Germinal center (tissue), 1 donor: ENCODE measurements around the gene UBAC1.
"Not testable (repeated sequence)": the region's sequence is repeated elsewhere in the genome, so short reads cannot be mapped to it uniquely, and the experiment has no call there.

Experiments
- DNase-seq: peaks from one replicate; pipeline ENCODE4 v3.0.0; 2012; ENCODE audit warnings: mixed read lengths, low spot score

UBAC1 gene

DNA sequence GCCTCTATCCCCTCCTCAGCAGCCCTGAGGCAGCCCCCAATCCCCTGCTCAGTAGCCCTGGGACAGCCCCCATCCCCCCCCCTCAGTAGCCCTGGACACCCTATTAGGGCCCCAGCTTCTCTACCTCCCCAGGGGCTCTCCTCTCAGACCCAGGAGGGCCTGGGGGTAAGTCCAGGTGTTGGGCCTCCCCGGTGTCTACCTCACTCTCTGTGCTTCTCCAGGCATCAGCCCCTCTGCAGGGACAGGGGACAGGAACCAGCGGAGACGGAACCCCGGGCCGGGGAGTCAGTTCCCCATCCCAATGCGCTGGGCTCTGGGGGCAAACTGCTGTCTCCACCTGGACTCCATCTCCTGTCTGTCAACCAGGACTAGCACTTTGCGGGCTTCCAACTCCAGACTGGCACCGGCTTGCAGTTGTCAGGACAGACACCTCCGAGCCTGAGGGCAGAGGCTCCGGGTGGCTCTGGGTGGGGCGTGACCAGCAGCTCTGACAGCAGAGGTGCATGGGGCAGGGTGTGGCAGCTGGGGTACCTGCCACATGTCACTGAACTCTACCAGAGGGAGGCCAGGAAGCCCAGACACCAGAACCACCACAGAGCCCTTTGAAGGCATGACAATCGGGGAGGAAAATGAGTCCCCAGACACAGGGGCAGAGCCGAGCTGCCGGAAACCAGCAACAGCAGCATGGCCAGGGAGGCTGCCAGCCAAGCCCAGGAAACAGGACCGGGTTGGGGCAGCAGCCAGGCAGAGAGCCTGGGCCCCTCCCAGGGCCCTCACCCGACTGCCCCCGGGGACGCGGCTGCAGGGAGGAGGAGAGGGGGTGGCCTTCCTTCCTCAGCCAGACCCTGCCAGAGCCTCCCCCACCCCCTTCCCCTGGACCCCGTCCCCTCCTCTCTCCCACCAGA, 17.7 kb upstream of the UBAC1 start:
- no peak for DNase-seq

DNA sequence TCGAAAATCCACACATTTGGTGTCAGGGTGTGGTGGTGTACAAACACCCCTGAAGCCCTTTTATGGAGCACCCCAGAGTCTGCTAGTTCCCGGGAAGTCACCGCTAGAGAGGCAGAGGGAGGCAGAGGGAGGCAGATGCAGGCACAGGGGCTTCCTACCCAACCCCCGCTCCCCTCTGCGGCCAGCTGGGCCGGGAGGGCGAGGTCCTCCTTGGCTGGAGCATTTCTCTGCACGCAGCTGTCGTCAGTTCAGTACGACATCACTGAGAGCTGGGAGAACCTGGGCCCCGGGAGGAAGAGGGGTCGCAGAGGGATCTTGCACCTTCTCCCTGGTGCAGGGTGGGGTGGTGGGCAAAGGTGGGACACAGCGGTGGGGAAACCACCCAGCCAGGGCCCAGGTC, 15.8 kb upstream of the UBAC1 start:
- no peak for DNase-seq

DNA sequence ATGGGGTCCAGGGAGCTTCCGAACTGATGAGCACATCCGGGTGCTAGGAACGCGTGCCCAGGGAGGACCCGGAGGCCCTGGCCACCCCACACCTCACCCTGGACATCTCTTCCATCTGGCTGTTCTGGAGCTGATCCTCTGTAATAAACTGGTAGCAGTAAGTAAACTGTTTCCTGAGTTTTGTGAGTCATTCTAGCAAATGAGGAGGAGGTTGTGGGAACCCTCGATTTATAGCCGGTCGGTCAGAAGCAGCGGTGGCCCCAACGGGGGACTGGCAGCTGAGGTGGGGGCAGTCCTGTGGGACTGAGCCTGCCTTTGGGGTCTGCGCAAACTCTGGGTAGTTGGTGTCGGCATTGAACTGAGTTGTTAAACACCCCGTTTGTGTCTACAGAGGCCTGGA, 15.4 kb upstream of the UBAC1 start:
- no peak for DNase-seq

DNA sequence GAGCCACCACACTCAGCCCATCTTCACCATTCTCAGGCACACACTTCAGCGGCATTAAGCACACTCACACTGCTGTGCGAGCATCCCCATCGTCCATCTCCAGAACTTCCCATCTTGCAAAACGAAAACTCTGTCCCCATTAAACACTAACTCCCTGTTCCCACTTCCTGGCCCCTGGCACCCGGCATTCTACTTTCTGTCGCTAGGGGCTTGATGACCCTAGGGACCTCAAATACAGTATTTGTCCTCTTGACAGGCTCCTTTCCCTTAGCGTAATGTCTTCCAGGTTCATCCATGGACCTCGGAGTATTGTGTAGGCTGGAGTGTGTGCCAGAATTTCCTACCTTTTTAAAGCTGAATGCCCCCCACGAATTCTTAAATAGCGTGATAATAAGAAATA, 14.7 kb upstream of the UBAC1 start:
- DNase-seq = no peak

DNA sequence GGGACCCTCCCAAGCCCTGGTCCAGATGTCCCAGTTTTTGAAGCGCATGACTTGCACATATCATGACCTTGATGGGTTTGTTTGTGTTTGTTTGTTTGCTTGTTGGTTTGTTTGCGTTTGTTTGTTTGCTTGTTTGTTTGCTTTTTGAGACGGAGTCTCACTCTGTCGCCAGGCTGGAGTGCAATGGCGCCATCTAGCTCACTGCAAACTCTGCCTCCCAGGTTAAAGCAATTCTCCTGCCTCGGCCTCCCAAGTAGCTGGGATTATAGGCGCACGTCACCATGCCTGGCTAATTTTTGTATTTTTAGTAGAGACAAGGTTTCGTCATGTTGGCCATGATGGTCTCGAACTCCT, 13.0 kb upstream of the UBAC1 start:
- no peak for DNase-seq

DNA sequence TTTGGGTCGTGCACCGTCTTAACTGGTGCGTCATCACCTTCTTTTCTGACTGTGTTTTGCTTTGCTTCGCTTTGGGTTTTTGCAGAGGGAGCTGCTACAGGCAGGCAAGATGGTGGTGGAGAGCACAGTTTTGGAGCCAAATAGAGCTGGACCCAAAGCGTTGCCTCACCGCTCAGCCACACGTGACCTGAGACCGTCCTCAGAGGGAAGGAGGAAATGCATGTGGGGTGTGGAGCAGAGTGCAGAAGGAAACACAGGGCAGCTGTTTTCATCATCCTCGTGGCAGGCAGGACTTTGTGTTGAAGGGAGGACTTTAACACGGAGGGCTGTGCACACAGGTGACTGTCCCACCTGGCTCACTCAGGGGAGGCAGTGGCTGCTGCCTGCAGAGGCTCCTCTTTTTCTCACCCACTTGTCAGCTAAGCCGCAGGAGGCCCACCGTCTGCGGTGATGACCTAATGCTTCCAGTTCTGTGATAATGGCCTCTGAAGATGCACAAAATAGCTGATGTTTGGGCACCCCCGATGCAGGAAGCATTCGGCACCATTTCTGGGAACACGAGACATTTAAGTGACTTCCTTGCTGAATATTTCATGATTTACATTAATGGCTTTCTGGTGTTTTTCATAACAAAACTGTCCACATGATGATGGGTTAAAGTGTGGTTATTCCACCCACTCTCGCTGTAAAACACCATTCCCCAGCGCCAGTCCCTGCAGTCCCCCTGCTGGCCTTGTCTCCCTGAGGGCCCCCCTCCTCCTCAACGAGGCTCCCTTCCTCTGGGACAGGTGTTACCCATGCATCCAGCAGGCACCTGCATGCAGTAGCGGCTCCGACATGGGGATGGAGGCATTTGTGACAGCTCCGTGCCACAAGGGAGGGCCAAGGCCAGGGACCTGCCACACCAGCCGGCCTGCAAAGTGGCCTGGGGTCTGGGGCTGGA, 12.4 kb upstream of the UBAC1 start:
- no peak for DNase-seq

DNA sequence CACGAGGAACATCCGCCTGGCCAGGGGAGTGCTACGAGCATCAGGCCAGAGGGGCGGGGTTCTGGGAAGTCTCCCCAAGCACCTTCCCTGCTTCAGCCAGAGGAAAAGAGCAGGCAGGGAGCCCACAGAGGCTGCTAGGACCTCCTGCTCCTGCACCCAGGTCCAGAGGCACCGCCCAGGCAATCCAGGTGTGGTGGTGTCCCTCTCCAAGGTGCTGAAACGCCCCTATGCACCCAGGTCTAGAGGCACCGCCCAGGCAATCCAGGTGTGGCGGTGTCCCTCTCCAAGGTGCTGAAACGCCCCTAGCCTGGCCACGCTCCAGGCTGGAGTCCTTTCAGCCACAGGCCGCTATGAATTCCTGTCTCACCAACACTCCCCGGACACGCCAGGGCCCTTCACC, 10.7 kb upstream of the UBAC1 start:
- DNase-seq = peak; percentile 60

DNA sequence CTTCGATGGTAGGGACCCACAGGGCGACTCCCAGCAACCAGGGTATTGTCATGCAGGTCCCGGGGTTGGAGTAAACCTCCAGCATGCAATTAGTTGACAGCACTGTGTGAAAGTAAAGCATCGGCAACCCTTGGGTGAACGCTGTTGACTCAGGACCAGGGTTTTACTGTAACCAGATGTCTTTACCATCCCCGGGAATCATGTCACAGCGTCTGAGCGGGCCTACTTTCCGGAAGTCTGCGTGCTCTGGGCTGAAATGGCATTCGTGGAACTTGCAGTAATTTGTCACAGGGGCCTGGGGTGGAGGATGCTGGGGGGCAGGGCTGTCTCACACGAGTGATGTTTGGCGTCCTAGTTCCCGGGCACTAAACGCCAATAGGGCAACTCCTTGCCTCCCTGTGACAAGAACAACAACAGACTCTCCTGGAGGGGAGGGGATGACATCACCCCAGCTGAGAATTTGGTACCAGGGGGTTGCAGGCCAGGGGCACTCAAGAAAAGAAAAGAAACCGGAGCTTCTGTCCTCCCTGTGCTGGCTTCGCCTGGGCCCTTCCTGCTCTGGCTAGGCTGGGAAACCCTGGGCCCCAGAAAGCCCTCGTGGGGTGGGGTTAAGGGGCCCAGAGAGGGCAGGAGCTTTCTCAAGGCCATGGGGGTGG, 10.1 kb upstream of the UBAC1 start:
- DNase-seq = no peak

DNA sequence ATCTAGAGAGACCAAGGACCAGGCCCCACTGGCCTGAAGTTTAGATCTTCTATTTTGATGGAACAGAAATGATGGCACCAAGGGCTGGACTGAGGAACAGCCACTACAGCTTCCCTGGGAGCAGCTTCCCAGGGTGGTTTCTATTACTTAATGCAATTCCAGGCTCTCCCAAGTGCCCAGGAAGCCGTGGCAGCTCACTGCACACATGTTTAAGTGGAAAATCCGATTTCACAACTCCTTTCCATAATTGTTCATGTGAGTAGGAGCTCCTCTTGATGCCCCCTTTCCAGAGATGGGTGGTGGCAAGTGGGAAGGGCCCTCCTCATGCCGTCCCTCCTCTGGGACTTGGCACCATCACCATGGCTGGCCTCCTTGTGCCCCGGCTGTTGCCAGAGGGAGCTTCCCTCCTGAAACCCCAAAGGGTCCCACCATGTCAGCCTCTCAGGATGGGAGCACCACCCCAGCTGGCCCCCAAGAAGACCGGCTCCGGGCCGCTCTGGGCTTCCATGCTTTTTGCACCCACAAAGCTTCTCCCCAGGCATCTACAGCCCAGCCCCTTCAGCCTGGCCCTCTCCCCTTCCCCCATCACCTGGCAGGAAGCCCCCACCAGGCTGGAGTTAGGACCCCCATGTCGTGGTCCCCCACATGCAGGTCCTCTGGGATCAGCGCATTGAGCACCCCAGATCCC, 9.1 kb upstream of the UBAC1 start:
- no peak for DNase-seq

DNA sequence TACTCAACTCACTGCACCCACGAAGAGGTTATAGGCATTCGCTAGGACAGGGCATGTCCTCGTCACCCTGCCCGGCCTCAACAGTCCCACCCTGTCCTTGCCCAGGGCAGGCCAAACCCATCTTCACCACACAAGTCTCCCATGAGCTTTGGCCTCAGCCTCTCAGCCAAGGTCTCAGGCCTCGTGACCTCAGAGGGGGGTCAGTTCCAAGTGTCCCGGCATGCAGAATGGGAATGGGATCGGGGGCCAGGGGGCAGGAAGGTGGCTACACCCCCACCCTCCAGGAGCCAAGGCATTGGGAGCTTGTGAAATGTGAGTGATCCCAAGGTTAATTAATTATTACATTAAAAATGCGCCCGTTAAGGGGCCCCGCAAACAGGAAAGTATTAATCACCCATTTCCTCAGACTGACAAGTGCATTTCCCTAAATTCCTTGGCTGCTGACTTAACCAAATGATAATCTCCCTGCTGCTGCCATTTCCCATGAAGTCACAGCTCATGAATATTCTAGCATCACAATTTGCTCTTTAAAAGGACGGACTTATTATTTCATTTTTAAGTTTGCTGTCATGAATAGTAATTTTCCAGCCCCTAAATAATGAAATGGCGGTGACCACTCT, 8.0 kb upstream of the UBAC1 start:
- DNase-seq = no peak

DNA sequence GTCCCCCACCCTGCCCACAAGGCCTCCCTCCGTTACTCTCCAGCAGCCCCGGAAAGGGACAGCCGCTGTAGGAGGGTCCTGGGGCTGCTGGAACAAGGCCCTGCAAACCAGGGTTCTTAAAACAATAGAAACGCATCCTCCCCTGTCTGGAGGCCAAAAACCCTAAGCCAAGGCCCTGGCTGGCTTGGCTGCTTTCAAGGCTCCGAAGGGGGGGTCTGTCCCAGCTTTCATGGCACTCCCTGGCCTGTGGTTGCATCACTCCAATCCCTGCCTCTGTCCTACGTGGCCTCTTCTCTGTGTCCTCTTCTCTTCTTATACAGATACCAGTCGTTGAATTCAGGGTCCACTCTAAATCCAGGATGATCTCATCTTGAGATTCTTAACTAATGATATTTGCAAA, 7.4 kb upstream of the UBAC1 start:
- DNase-seq = no peak

DNA sequence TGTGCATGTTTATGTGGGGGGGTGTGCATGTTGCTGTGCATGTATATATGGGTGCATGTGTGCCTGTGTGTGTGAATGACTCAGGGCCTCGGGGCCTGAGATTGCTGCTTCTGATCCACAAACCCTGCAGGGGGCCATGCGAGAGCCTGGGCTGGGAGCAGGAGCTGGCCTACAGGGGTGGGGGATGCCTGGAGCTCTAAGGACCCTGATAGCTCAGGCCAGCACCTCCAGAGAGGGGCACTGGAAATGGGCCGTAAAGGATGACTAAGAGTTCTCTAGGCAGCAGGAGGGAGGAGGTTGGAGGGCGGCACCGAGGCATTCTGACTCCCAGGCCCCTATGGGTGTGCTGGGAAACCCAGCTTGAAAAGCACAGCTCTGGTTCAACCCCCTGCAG, 6.9 kb upstream of the UBAC1 start:
- no peak for DNase-seq

DNA sequence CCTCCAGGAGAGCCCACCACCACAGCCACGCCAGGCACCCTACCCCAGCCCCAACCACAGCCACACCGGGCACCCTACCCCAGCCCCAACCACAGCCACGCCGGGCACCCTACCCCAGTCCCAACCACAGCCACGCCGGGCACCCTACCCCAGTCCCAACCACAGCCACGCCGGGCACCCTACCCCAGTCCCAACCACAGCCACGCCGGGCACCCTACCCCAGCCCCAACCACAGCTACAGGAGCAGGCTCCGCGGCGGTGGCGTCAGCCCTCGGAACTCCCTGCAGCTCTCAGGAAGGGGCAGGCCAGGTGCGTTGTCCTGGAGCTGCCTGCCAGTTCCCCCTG, 5.7 kb upstream of the UBAC1 start:
- DNase-seq = not testable (repeated sequence)

DNA sequence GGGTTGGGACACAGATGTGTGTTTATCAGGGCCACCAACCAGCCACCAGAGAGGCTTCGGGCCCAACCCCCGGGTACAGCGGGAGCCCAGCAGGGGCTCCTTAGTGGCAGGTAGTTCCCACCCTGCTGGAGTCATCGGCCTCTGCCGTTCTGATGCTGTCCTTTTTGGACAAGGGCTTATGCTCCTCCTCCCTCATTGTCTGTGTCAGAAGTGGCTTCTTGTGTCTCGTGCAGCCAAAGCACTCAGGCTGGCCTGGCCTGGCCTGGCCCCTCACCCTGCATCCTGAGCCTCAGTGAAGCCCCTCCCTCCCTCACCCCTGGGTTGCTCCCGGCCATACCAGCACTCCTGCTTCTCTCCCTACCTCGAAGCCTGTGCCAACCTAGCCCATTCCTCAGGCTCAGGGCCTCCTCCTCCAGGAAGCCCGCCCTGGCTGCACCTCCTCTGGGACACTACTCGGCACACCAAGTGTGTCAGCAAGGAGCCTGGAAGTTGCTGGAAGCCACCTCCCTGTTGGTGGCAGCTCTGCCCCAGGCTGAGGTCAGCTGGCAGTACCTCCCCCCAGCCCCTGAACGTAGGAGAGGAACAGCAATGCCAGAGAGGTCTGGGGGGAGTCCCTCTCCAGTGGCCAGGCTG, 4.1 kb upstream of the UBAC1 start:
- no peak for DNase-seq

DNA sequence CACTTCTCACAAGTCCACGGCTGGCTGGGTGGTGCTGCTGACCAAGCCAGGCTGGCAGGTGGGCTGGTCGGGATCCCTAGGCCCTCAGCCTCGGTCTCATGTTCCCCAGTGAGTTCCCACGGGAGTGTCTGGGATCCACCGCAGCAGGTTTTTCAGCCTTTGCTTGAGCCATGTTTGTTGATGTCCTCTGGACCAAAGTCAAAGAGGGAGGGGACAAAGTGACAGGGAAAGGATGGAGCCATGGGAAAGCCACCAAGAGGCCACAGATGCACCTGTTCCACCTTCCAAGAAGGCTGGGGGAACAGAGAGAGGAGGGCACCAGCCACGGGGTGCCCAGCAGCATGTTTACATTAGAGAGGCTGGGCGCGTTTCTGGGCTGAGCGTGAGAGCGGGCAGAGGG, 2.8 kb upstream of the UBAC1 start:
- no peak for DNase-seq

DNA sequence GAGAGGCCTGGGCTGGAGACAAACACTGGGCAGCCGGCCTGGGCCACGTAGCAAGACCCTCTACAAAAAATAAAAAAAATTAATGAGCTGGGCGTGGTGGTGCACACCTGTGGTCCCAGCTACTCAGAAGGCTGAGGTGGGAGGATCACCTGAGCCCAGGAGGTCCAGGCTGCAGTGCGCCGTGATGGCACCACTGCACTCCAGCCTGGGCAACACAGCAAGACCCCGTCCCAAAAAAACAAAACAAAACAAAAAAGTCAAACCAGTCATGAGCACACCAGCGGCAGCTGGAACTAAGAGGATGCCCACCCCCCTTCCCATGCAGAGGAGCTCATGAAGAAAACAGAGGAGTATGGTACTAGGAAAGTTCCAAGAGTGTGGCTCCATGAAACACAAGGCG, 2.2 kb upstream of the UBAC1 start:
- DNase-seq = no peak

DNA sequence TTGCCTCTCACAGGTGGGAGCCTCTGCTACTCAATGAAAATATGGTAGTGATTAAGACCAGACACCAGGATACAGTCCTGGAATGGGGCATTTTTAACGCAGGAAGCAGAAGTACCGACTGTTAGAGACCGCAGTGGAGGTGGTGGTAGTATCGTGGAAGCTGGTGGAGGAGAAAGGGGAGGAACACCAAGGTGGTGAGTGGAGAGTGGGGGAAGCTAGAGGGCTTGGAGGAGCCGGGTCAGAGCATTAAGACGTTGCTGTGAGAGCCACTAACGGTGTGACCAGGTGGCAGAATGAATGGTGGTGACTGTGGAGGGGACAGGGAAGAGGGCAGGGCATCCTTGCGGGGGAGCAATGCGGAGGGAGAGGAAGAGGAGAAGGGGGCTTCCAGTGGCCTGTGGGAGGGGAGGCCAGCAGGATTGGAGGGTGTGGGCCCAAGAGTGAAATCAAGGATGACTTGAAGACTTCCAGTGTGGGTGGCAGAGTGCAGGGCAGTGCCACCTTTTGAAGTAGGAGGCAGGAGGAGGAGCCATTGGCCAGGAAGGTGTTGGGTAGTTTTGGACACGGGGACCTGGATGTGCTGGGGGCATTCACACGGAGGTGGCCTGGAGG, 1.6 kb upstream of the UBAC1 start:
- DNase-seq = no peak

DNA sequence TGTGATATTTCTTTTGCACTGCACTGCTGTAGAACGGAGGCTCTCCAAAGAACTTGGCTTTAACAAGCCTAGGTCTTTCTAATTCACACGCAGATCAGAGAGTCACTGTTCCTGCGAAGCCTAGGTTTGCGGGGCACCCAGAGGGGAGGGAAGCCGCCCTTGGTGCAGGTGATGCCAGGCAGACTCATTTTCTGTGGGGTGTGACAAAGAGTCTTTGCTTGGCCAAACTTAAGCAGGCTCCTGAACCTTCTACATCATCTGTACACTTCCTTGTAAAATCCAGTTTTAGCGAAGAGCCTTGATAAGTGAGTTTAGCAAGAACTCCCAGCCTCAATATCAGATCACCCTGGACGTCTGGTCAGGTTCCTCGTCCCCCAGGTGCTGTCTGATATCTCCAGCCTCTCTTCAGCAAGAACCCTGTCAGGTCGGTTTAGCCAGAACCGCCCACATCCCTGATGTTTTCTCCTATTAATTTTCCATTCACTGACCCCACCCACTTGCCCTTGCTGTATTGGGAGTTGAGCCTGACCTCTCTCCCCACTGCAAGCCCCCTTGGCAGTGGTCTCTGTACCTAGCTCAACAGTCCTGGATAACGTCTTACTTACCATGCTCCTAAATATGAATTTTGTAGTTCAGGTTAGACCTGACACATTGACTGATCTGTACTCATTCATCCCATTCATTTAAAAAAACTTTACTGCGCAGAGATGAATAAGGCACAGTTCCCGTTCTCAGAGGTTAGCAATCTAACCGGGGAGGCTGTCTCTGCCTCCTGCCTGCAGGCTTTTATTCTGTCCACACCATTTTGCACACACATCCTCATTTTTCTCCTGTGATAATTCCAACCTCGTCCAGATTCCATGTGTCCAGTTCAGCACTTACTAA, 880 bp upstream of the UBAC1 start:
- no peak for DNase-seq

DNA sequence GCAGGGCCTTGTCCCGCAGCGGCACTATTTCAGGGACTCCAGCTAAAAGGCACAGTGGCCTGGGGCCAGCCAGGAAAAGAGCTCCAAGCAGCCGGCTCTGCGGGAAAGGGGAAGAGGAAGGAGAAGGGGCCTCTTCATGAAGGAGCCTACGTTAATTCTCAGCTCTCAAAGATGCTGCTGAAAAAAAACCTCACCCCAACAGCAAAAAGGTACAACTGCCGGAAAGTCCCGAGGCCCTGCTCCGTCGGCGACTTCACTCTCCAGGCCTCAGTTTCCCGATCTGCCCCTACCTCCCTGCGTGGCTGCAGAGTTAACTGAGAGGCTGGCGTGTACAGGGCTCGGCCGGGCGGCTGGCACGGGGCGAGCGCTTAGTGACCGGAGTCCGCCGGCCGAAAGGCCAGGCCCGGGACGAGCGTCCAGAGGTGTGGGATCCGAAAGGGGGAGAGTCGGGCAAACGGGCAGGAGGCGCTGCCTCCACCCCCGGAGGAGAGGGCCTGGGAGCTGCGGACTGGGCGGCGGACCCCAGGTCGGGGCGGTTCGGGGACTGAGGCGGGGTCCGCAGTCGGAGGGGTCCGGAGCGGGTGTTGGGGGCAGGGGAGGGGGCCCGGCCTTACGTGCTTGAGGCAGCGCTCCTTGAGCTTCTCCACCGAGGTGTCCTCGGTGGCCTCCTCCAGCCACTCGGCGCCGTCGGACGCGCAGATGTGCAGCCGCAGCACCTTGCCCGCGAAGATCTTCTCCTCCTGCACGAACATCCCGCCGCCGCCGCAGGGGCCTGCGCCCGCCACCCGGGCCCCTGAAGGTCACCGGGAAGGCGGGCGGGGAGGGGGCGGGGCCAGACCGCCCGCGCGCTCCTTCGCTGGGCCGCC, 529 bp downstream of the UBAC1 start:
- no peak for DNase-seq
